Activated CD4-positive, alpha-beta T cell treated with anti-CD3 and anti-CD28 coated beads, Interleukin-2, Interleukin-4, amounts not matched to agents 100 ng/mL and 50 ng/mL, durations not matched to agents 16 hours and 8 hours (primary cell): ENCODE measurements around the gene PCSK5.
A peak's percentile ranks its signal among the peaks of the same experiment; 100 is the strongest.

Source experiments
- DNase-seq: peaks from one replicate; pipeline ENCODE4 v3.0.0-alpha.2; 2020; ENCODE audit warnings: low spot score

Gene PCSK5

DNA sequence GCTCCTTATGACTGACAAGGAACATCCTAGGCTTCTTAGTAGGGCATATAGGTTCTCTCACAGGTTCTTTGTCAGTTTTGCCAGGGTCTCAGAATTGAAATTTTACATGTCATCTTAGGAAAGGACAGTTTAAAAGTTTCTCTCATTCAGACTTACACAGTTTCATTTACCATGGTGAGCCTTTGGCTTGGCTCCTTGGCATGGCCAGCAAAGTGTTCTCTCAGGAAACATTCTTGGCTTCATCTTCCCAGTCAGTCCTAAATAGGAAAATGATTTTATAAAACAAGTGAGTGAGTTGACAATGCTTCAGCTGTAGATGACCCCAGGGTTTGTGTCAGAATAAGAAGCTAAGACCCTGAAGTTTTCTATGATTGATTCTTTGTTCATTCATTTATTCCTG is 191.6 kb downstream of the PCSK5 start:
- no peak for DNase-seq

DNA sequence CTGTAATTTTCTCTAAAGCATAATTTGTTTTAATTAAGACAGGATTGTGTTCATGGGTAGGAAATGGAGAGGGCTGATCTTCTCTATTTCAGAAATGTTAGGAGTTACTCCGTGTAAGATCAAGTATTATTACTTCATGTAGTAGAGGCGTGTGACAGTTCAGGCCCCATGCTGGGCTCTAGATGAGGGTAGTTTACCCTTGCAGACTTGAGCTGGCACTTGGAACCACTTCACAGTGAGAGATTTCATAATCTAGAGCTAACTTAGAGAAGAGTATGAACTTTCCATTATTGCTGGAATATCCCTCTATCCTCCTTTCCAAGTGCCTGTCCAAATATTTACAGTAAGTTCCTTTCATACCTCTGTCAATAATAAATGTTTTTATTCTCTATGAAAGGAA is 195.1 kb downstream of the PCSK5 start:
- no peak for DNase-seq

DNA sequence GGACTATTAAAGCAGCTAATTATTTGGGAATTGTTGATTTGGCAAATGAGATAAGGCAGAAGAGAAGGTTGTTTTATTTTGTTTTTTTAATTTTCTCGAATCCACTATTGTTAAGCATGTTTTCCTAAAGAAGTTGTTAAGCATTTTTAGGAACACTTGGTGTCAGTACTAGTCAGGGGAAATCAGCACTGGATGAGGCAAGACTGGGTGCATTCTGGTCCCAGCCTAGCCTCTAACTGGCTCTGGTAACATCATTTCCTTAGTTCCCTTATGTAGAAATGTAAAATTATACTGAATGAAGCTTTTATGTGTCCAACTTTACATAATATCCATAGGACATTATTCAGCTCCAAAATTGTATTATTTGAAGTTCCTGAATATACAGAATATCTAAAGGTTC is 196.1 kb downstream of the PCSK5 start:
- DNase-seq: no peak

DNA sequence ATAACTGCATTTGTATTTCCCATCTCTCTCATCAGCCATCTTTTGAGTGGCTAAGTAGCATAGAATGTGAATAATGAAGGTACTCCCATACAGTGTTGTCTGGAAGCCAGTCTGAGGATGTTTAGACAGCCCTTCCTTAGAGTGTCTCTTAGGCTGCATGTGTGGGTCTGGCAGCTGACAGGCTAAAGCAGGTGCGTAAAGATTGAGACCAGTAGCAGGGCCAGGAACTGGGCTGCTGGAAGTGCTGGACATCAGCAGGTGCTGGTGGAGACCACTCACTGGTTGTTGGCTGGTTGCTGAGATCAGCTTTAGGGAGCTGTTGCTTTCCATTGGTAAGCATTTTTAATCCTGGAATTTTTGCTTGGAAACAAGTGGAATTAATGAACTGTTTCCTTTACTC is 197.5 kb downstream of the PCSK5 start:
- DNase-seq: no peak

DNA sequence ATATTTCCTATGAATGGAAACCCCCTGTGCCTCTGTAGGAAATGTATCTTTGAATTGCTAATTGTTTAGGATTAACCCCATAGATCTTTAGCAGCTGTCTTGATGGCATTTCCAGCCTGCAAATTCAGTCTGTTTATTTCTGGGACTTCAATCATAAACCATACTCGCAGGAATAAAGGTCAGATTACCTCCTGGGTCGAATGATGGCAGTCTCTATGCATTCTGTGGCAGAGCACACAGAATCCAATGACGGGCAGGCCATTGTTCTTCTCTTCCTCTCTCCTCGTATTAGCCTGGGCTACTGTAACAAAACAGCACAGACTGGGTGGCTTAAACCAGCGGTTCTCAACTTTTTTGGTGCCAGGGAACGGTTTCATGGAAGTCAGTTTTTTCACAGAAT is 199.9 kb downstream of the PCSK5 start:
- no peak for DNase-seq

DNA sequence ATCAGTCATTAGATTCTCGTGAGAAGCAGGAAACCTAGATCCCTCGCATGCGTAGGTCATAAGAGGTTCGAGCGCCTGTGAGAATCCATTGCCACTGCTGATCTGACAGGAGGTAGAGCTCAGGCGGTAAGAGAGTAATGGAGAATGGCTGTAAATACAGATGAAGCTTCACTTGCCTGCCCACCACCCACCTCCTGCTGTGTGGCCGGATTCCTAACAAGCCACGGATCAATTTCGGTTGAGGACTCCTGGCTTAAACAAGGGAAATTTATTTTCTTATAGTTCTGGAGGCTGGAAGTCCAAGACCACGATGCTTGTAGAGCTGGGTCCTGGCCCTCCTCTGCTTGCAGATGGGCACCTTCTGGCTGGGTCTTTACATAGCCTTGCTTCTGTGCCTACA is 200.4 kb downstream of the PCSK5 start:
- DNase-seq: no peak

DNA sequence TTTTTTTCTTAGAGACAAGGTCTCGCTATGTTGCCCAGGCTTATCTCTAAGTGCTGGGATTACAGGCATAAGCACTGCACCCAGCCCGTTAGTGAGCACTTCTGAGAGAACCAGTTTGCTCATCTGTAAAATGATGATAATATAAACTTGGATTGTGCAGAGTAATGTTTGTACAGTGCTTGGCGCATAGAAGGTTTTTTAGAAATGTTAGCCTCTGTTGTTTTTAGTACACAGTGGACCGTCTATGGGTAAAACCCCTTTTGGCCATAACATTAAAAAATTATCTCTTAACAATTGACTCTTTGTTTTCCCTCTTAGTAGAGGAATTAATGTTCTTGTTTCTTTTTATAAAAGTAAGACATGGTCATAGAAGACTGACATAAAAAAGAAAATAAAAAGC is 202.1 kb downstream of the PCSK5 start:
- DNase-seq: no peak

DNA sequence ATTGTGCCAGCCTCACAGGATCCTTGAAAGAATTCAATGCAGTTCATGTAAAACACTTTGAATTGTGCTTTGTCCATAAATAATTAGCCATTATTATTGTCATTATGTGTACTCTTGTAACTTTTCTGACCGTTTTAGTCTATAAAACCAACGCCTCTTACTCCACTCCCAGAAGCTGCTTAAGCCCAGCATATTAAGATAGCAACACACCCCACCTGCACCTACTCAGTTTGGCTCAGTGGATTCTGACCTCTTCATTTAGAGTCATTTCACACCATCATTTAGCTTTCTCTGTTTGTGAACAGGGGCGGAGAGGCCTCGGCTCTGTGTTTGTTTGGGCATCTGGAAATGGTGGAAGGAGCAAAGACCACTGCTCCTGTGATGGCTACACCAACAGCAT is 205.1 kb downstream of the PCSK5 start:
- no peak for DNase-seq

DNA sequence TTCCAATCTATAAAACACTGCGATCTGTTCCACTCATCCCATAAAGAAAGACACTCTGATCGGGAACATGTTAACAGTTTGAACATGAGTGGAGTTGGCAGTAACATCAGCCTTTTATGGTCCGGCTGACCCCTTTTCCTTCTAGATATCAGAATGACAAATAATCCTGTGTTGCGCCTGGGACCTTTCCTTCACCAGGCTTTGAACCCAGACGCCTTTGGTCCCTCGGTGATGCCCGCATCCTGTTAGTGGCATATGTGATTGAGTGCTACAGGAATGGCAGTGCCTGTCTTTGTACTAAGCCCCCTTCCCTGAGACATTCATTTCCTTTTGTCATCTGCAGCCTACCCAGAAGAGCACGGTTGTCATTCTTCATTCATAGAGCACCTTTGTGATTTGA is 209.0 kb downstream of the PCSK5 start:
- no peak for DNase-seq

DNA sequence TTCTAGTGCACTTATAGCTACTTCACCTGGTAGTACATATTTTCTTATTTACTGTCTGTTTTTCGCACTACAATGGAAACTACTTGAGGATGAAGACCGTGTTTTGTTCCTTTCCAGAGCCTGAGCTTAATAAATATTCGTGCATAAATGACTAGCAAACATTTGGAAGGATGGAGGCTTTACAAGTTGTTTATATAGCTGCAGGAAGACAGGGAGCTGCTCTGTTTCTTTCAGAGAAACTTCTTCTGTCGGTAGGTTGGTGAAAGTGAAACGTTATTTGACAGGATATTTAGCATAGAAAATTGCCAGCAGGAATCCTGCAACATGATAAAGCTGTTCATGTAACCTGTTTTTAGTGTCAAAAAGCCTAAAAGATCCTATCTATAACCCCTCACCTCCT is 210.6 kb downstream of the PCSK5 start:
- no peak for DNase-seq

DNA sequence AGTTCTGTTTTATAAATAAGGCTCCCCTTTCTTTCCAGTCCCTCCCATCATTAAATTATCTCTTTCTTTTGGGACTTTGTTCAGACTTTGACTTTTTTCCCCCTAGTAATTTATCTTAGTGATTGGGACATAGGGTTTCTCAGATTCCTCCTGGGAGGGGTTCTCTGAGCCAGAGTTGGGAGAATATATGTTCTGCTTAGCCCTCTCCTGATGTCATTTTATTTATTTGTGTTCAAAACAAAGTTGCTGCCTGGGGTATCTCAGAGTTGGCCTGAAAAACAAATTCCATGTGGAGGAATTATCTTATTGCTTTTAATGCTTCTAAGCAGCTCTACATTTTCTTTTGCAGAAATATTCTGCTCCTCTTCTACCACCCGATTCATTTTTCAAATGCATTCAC is 211.0 kb downstream of the PCSK5 start:
- DNase-seq: no peak

DNA sequence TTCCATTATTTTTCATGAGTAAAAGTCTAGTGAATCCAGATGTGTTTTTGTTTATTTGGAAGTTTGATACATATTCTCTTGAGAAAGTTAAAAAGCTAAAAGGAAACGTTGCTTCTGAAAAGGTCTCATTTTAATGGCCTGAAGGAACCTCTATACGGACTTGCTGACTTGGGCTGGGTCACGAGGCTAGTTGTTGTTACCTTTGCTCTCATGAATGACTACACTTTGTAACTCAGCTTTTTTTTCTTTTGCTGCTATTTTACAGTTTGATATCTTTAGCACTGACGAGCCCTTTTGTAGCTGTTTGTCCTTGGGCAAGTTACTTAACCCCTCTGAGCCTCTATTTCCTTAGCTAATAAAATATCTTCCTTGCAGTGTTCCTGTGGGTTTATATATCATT is 211.5 kb downstream of the PCSK5 start:
- DNase-seq: no peak

DNA sequence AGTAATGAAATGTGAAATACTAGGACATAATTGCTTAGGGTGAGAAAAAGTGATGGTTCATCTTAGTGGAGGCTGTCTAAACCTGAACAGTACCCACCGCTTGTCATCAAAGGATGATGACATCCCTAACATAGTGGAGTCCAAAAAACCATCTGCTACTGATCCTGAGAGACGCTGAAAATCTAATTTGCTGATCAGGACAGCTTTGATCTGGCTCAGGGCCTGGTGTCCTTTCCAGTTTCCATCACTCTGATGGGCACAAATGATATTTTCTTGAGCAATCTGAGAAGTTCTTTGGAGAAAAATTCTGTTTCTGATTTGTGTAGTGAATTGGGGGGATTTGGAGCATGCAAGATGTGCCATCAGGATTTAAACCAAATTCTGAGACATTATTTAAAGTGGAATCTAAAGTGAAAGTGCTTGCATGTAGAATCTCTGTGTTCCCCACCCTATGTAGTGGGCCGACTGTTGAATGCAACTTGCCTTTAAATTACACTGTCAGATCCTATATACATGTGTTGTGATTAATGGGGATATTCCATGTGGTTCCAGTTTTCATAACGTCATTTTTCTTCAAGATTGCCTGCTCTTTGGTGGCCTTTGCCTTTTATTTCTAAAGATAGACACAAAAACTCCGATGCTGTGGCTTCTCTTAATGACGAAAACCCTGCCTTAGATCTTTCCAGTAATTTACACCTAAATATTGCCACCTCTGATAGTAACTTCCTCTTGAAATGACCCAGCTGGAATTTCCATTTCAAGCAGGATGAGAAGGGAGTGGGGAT is 213.2 kb downstream of the PCSK5 start:
- no peak for DNase-seq

DNA sequence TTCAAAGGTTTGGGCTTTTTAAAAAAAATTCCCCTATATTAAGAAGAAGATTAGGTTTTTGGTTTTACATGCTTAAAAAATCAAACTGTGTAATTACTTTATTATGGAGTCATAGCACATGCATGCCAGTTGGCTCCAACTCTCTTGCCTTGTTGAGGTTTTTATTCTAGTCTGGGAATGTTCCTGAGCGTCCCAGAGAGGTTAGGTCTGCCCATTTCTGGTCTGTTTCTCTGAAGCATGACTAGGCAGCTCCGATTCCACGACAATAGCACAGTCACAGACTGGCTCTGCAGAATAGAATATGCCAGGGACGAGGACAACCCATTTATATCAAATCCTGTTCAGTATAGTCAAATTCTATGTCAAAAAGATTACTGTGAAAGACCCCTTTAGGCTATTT is 217.0 kb downstream of the PCSK5 start:
- no peak for DNase-seq

DNA sequence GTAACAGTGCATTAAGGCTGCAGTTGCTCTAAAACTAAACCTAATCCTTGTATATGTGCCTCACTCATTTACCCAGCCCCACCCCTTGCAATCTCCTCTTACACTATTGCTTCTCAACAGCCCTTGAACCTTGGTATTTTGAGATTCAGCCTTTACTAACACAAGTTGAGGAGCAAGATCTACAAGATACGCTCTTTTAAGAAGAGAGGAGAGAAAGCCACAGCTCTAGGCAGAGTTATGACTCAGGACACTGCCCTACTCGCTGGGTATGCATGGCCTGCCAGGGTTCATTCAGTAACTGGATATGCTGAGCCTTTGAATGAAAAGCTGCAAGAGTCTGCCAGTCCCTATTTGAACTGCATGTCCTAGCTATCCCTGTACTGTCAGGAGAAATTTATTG is 219.5 kb downstream of the PCSK5 start:
- no peak for DNase-seq

DNA sequence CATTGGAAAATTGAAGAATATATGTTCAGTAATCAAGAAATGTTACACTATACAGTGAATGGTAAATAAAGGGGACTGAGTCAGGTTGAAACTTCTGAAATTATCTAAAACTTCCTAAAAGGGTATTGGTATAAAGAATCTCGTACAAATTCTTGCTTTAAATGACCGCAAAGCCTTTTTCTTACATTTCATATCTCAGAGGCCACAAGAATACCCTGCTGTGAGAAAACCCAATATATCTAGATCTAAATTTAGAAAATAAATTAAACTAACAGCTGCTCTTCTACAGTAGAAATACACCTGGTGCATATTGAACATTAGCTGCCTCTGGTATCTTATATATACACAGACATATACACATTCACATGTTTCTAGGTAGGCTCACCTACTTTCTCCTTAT is 221.7 kb downstream of the PCSK5 start:
- DNase-seq: no peak

DNA sequence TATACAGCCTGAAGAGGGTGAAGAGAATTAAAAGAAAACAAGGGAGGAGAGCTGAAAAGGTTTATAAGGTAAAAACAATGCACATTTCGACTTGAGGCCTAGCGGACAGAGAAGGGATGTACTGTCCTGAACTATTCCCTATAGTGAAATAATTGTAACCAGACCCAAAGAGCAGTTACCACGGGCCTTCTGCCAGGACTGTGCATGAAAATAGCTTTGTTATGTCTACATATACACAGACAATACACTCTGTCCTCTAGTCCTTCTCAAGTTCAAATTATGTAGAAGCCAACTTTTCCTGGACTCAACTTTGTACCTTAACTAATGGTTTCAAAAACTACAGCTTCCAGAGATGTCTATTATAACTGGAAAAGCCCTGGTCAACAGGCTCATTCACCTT is 223.7 kb downstream of the PCSK5 start:
- DNase-seq: no peak

DNA sequence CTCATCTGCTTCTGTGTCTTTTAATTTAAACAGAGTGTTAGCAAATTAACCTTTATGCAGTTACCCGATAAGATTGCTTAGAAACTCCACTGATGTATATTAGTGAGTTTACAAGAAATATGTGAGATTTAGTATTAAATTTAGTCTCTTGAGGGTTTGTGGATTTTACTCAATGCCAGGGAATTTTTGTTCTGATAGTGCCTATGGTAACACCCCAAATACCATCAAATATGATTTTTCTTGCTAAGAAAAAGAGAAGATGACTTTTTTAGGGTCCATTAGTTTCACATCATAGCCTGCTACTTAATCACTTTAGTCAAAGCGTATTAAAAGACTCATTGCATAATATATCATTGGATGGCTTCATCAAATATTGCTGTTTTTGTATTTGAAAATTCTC is 224.9 kb downstream of the PCSK5 start:
- DNase-seq: no peak

DNA sequence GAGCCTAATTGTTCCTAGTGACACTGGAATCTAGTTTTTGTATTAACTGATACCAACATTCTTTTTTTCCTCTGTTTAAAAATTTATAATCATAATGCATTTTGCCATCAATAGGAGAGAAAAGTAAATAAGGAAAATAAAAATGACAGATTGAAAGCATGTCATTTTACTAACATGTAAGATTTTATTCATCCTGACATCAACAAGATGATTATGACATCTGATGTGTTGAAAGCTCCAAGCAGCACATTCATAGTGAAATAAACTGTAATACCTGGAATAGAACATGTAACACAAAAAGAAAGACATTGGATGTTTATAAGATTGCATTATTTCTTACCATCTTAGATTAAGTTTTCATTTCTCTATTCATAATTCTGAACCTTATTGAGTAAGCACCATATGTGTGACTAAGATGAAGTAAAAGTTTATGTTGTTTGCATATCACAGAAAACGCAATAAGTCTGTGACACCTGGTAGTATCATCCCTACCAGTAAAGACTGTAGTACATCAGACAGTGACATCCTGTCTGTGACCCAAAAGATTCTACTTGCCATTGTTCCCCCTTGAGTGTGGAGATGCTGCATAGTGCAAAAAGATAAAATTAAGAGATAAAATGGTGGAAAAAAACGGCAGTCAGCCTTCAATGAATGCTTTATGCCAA is 225.6 kb downstream of the PCSK5 start:
- peak; percentile 3 for DNase-seq

DNA sequence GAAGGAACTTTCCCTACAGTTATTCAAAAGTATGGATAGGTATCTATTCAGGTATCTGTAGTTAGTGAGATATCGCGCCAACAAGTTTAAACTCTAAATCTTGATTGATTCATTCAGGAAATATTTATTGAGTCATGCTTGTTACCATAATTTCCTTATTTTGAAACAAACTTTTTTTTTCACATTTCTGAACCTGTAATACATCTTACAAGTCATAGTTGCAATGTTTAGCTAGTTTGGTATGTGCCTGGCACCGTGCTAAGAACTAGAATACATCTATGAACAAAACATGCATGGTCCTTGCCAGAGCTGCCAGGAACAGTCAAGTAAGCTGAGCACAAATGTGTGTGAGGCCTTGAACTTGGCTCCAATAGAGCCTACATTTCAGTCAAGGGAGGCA is 226.4 kb downstream of the PCSK5 start:
- no peak for DNase-seq

DNA sequence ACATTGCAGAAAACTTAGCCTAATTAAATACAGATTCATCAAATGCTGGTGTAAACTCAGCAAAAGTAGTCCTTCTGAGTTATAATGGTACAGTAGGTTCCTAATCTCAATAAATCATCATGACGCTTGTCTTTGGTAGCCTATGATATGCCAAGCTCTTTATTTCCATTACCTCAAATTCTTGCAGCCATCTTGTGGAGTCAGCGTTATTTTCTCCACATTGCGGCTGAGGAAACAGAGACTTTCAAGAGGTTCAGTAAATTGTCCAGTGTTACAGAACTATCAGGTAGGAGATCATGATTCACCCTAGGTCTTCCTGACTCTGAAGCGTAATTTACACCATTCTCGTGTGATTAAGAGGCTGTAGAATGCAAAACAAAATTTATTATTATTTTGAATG is 237.2 kb downstream of the PCSK5 start:
- DNase-seq: no peak

DNA sequence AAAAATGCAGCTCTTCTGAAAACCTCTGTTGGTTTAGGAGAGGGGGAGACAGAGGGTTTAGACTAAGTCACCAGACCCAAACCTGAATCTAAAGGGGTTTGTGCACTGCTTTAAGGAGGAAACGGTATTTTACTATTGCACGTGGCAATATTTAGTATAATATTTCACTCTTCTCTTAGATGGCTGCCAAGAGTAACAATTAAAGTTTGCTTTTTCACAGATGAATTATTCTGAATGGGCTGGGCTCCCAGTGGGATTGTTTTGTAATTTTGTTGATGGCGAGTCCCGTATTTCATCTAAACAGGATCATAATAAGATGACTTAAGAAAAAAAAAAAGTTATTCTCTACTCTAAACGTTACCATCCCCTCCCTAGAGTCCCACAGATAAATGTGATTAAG is 245.4 kb downstream of the PCSK5 start:
- no peak for DNase-seq

DNA sequence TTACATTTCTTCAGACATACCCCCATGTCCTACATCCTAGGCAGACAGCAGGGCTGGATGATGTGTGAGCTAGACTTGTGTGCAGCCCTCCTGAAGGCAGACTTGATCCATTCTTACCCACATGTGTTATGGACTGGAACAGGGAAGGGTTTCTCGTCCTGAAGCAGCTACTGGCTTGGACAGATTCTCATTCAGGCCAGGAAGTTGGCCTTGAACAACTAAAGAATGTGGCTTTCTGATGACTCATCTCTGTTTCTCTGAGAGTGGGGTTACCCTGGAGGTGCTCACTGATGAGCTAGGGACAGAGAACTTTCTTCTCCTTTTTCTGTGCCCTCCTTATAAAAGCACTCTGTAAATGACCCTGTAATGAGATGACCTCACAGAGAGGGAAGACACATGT is 246.5 kb downstream of the PCSK5 start:
- DNase-seq: no peak

DNA sequence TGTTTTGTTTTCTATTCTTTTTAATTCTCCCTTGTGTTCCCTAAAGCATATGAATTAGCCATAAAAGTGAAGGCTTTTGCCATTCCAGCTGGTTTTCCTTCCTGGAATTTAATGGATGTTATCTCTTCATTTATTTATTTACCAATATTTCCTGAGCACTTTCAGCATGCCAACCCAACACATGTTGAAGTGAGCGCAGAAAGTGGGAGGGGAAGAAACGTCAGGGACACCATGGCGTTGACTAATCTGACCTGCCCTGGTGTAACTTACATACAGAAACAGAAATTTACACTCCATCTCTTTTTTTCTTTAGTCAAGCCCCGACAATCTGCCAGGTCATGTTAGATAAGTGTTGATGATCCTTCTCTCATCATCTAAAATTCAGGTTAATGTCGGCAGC is 247.5 kb downstream of the PCSK5 start:
- no peak for DNase-seq
